ENCODE data around the gene ATP12A.

ATP12A gene

DNA sequence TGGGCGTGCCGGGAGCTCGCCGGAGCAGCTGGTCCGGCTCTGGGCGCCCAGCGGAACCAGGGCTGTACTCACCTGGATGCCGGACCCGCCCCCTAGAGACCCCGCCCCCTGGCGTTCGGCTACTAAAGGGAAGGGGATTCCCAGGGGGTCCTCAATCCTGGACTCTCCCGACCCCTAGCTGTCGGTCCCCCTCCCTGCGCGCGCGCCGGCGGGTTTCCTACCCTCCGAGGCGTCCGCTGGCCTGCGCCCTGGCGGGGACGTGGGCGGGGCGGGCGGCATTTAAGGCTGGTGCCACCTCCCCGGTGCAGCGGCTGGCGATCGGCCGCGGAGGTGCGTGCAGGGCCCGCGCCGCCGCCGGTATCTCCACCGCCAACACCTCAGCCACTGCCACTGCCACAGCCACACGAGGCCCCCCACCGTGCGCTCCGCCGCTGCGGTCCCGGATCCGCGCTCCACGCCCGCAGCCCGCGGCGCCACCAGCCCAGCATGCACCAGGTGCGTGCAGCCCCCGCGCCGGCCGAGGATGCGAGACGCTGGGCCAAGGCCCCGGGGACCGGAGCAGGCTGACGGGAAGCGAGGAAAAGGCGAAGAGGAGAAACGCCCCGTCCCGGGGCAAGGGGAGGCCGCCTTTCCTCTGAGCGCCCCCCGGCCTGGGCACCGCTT, at the start of gene ATP12A:
TSS of gene ATP12A (plus strand) at position 151 of the 663 bp plus-strand sequence. CDS start at position 487, 336 bp downstream.
- in situ Hi-C loops (cut with MboI; ENCODE audit: low sequenced_read_pairs): no loop called here

DNA sequence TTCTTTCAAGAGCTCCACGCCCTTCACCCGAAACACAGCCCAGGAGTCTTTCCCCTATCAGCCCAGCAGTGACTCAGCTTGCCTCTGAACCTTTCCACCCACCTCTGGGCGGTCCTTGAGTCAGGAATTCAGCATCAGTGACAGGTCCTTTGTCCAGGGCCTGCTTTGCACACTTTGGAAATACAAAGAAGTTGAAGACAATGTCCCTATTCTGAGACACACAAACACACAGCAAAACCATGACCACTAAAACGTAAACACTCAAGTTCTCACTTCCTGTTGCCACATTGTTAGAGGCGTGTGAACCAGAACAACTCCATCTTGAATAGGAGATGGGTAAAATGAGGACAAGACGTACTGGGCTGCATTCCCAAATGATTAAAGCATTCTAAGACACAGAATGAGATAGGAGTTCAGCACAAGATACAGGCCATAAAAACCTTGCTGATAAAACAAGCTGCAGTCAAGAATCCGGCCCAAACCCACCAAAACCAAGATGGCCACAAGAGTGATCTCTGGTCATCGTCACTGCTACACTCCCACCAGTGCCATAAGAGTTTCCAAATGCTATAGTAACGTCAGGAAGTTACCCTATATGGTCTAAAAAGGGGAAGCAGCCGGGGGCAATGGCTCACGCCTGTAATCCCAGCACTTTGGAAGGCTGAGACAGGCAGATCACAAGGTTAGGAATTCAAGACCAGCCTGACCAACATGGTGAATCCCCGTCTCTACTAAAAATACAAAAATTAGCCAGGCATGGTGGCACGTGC, 49.2 kb upstream of the ATP12A start:
- in situ Hi-C loops (cut with MboI; ENCODE audit: low sequenced_read_pairs): no loop called here

DNA sequence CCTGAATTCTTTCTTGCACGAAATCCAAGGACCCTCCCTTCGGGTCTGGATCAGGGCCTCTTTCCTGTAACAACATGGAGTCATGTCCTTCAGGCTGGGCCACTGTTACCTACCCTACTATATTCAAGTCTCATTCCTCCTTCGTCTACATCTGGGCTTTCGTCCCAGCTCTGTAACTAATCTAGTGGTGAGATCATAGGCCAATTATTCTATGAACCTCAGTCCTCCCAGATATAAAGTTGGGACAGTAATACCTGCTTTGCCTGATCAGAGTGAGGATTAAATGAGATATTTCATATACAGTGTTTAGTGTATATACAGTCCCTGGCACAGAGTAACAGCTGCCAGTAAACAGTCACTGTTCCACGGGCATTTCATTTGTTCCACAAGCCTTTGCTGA, 48.3 kb upstream of the ATP12A start:
- in situ Hi-C loops (cut with MboI; ENCODE audit: low sequenced_read_pairs): no loop called here

DNA sequence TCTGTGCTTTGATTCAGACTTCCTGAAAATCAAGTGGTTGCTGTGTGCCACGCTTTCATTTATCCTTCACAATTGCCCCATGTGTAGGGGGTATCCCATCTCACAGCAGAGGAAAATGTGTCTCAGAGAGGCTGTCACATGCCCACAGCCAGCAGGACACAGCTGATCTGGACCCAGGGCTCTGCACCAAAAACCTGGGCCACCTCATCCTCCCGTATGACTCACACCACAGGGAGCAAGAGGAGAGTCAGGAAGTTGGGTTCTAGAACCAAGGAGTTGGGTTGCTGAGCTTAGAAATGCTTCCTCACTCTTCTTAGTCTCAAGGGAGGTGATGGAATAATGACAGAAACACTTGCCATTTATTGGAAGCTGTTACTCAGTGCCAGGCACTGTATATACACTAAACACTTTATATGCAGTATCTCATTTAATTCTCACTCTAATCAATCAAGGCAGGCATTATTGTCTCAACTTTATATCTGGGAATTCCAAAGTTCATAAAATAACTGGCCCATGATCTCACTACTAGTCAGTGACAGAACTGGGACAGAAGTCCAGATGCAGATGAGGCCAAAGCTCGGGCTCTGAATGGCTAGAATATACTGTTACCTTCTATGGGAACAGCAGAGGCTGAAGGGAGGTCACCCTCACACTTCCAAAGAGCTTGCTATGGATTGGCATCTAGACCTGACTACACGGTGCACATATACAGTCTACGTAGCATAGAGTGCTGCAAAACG, 47.7 kb upstream of the ATP12A start:
- in situ Hi-C loops (cut with MboI; ENCODE audit: low sequenced_read_pairs): no loop called here

DNA sequence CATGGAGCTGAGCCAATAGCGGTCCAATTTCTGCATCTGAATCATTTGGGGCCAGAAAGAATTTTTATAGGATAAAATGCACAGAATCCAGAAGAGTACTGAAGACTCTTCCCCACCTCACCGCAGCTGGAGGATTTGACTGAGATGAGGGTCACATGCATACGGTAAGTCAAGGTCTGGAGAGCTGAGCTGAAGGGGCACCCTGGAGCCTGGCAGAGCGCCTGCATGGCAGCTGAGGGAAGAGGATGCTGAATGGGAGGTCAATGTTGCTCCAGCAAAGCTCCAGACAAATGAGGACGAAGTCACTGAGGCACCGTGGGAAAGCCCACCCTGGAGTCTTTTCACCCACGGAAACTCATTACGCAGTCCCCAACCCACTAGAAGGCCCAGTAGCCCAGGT, 43.4 kb upstream of the ATP12A start:
- in situ Hi-C loops (cut with MboI; ENCODE audit: low sequenced_read_pairs): no loop called here

DNA sequence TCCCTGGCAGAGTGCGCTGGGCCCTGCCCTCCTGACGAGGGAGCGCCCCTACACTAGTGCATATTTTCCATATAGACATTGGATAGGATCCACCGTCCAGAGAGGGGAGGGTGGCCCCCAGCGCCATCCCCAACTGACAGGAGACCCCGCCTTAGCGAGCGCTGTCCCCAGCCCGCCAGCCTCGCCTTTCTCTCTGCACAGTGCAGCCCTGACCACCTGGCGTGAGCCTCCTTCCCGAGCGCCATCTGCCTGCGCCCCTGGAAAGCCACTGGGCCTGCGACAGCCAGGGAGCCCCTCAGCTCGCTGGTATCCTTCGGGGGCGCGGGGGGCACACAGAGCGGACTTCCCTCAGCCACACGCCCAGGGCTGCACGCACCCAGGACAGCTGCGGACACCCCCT, 42.1 kb upstream of the ATP12A start:
- in situ Hi-C loops (cut with MboI; ENCODE audit: low sequenced_read_pairs): no loop called here

DNA sequence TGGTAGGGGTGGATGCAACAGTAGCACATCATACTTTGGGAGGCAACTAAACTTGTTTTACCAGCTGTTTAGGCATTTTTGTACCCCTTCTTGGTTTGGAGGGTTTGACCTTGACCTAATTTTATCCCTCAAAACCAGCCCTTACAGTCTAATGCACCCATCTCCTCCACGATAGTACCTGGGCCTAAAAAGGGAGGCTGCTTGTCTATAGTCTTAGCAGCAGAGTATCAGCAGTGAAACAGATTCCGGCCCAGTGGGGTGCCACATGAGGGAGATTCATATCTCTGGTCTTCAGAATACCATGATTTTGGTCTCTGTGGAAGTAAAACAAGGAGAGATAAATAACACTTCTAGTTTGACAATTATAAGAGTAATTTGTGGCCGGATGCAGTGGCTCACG, 39.5 kb upstream of the ATP12A start:
- in situ Hi-C loops (cut with MboI; ENCODE audit: low sequenced_read_pairs): no loop called here

DNA sequence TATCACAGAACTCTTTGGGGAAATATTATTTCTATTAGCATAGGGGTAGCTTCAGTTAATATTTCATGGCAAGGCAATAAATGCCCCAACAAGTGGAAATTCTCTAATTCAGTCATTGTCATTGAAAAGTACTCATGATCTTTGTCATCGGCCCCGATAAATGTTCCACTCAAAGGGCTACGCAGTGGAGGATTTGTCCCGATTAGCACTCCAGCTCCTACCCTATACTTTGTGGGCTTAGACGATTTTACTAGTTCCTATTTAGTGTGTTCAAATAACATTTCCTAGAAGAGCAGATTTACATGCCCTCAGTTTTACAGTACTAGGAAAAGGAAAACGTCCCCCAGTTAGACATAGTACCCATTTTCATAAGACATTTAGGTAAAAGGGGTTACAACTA, 38.0 kb upstream of the ATP12A start:
- in situ Hi-C loops (cut with MboI; ENCODE audit: low sequenced_read_pairs): no loop called here

DNA sequence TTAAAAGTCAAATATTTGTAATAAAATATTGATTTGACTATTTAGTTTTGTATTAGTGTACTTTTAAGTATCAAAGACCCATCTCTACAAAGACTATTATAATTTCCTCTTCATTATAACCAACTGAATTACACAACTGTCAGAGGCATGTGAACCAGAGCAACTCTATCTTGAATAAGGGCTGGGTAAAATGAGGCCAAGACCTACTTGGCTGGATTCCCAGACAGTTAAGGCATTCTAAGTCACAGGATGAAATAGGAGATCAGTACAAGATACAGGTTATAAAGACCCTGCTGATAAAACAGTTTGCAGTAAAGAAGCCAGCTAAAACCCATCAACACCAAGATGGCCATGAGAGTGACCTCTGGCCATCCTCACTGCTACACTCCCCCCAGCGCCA, 36.2 kb upstream of the ATP12A start:
- in situ Hi-C loops (cut with MboI; ENCODE audit: low sequenced_read_pairs): no loop called here

DNA sequence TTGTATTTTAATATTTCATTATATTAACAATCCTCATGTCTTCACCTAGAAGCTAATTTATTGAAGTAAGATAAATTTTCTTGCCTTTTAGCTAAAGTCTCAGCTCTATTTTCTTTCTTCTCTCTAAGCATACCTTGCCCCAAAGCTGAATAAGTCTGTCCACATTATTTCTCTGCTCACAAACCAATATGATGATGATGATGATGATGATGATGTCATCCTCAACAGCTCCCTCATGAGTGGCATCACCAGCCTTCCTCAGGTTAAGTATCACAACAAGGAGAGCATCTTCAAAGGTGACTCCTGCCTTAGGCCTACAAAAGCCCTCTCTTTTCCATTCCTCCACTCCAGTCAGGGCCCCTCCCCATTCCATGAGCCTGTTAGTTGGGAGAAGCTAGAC, 31.9 kb upstream of the ATP12A start:
- in situ Hi-C loops (cut with MboI; ENCODE audit: low sequenced_read_pairs): no loop called here

DNA sequence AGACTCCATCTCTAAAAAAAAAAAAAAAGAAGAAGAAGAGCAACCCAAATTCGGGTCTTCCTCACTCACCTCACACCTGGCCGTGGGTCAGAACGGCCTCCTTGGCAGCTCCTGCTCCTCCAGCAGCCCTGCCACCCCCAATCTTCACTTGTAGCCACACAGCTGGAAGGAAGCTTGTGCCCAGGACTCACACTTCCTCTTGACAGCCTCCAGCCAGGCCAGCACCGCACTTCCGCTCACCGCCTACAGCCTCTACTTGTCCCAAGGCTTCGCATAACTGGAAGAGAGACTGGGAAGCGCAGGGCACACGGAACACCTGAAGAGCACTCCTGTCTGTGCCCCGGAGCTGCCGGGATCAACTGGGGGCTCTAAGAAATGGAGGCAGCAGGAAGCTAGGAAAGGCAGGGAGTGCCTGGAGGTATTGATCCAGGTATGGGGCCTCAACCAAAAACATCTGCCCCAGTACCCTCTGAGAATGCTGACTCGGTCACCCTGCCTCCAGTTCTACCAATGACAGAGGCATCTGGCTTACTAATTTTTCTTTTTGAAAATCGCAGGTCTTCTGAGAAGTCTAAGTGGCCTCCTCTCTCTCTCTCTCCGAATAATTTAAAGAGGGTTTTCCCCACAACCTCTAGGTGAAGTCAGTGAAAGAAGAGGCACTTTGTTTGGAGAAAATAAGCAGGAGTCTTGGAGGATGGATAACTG, 31.1 kb upstream of the ATP12A start:
- in situ Hi-C loops (cut with MboI; ENCODE audit: low sequenced_read_pairs): no loop called here

DNA sequence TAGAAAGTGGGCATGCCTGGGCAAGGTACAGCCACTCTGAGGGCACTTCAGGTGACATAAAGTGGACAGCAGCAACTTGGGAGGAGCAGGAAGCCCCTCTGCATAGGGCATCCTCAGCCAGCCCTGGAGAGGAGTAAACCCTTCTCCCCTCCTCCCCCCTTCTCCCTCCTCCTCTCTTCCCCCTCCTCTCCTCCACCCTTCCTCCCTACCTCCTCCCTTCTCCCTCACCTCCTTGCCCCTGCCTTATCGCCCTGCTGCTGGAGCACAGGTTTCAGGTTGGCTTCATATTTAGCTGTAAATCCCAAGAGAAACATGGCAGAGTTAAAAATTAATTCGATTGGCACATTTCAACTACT, 30.5 kb upstream of the ATP12A start:
- in situ Hi-C loops (cut with MboI; ENCODE audit: low sequenced_read_pairs): no loop called here

DNA sequence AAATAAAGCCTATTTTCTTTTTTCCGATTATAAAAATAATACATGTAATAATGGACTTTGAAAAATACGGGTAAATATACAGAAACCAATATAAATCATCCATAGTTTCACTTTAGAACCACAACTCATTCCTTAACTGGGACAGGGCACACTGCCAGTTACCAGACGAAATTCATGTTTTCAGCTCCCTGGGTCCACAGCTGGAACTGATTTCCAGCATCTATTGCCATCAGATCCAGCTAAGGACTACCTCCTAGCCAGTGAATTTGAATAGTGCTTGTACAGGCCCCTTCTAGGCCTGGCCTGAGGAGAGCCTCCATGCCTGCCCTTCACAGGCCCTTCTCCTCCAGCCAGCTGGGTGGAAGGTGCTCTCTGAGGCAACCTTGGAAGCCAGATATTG, 30.0 kb upstream of the ATP12A start:
- in situ Hi-C loops (cut with MboI; ENCODE audit: low sequenced_read_pairs): no loop called here

DNA sequence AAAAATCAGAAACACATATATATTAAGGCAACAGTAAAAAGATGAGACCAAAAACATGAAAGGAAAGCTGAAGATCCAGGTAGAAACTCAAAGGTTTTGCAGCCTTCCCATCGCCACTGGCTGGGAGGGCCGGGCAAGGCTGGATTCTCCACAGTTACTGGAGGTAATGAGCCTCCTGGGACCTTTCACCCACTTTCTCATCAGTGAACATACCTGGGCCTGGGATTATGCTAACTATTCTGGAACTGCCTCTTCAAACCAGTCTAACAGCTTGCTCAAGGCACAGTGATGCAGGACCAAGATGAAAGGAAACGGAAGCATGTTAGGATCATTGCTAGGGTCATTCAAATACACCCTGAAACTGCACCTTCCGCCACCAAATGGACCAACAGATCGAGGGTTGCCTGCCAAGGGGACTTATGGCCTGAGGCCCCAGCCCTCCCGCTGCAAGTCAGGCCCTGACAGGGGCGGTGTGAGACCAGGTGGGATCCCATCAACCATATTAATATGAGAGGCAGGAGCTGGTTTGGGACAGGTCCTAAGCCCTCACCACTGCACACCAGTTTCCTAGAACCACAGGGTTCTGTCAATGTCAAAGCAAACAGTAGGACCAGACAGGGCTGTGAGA, 28.4 kb upstream of the ATP12A start:
- in situ Hi-C loops (cut with MboI; ENCODE audit: low sequenced_read_pairs): no loop called here

DNA sequence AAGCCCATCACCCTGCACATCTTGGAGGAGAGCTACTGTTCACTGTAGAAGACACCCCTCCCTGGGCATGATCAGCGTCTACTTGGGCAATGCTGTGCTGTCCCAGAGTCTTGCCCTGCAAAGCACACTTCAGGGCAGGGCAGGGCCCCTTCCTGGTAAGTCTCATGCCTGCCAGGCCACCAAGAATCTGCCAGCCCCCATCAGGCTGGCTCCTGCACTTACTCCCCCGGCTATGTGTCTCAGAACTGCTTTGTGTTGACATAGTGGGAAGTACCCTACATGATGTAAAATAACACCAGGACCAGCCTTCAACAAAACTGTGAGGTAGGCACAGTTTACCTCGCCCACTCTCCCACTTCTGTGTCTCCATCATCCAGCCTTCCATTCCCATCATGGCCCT, 27.8 kb upstream of the ATP12A start:
- in situ Hi-C loops (cut with MboI; ENCODE audit: low sequenced_read_pairs): no loop called here

DNA sequence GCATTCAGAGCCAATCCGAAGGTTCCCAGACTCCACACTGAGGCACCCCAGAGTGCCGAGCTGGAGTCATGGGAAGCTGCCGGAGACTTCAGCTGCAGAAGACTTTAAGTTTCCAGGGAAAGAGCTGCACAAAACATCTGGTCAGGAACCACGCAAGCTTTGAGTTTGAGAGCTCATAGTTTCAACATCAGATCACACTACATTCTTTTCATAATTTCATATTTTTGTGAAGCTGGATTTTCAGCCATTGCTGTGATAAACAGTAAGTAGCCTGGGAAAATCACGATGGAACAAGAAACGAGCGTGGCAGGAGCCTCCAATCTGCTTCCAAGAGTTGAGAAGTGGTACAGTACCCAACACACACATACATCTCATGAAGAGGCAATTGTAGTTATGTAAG, 25.5 kb upstream of the ATP12A start:
- in situ Hi-C loops (cut with MboI; ENCODE audit: low sequenced_read_pairs): no loop called here

DNA sequence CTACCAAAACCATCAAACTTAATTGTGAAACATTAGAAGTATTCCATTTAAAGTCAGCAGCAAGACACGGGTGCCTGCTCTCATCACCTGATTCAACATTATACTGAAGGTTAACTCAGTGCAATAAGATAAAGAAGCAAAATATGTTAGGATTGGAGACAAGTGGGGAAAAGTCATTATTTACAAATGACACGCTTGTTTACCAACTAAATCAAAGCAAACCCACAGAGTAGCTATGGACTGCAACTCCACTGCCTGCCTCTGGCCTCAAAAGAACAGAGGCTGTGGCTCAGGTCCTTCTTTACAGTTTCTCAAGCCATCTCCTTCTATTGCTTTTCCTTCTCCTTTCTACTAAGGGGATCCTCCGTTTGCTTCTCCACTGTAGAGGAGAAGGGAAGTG, 21.0 kb upstream of the ATP12A start:
- in situ Hi-C loops (cut with MboI; ENCODE audit: low sequenced_read_pairs): no loop called here

DNA sequence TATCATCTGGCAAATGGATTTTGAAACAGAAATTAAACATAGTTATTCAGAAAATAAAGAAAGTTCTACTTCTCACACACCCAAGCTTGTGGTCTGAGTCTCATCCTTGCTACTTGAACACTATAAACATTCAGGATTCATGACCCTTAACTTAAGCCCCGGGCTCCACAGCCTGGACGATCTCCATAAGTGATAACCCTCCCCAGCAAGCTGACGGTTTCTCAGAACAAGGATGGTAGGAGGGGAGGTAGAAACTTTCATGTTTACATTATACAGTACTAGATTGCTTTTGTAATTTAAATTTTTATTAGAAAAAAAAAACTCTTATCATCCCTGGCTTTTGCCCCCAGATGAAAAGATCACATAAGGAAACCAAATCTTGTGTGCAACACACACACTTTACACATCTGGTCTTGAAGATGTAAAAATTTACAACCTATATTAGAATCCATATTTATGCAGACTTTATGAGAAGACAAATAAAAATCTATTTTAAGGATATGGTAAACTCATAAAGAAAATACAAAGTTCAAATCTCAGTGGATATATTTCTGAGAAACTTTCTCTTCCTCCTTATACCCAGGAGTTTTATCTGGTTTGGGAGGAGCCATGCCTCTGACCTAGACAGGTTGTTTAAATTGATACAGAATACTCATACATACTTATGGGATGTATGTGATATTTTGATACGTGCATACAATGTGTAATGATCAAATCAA, 20.0 kb upstream of the ATP12A start:
- in situ Hi-C loops (cut with MboI; ENCODE audit: low sequenced_read_pairs): no loop called here

DNA sequence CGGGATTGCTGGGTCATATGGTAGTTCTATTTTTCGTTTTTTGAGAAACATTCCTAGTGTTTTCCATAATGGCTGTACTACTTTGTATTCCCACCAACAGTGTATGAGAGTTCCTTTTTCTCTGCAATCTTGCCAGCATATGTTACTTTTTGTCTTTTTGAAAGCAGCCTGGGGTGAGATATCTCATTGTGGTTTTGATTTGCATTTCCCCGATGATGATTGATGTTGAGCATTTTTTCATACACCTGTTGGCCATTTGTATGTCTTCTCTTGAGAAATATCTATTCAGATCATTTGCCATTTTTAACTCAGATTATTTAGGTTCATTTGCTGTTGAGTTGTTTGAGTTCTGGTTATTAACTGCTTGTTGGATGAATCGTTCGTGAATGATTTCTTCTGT, 18.5 kb upstream of the ATP12A start:
- in situ Hi-C loops (cut with MboI; ENCODE audit: low sequenced_read_pairs): no loop called here
